SU-DHL-6 (cell line): ENCODE data around the gene TWIST2.

ENCODE experiments used
- CTCF ChIP-seq: fragments of 200-600 bp; sonication (generic); IDR thresholded peaks from one replicate; pipeline ENCODE4 v1.5.1; 2017; ENCODE audit warnings: antibody characterized with exemption, mild to moderate bottlenecking, low read length, moderate library complexity; ENCODE audit not compliant: insufficient read depth, poor library complexity, severe bottlenecking
- EZH2phosphoT487 ChIP-seq: fragments of 200-600 bp; sonication (generic), shearing (Covaris generic); conservative IDR thresholded peaks from 2 replicates; pipeline ENCODE4 v1.6.1; 2018; ENCODE audit warnings: mild to moderate bottlenecking, antibody characterized with exemption, low read length, moderate library complexity, mixed read lengths

- TF ChIP-seq CTCF: no peak
- TF ChIP-seq EZH2phosphoT487: no peak
These were observed 59.9 kb downstream of the TWIST2 start for GRCh38 chr2:238907717-238908173.
